ENCODE measurements around the gene TNFSF15.

- no peak for TF ChIP-seq CTCF (IDR thresholded peaks at IDR 0.05 in 4 of 5, conservative IDR thresholded peaks at IDR 0.05 in 1 of 5)
- TF ChIP-seq POLR2A (IDR thresholded peaks at IDR 0.05): no peak
Measured at GRCh38 chr9:114852050-114852594, 46.3 kb upstream of the TNFSF15 start.
